ENCODE data around the gene KCTD11. TPM values are rescaled to one million over a fixed set of nuclear protein-coding genes. Genes with fewer than 3 reads are reported as not detected.

Gene KCTD11
- total RNA-seq, 1 experiment from 2014 or later, result 5.3 TPM

DNA sequence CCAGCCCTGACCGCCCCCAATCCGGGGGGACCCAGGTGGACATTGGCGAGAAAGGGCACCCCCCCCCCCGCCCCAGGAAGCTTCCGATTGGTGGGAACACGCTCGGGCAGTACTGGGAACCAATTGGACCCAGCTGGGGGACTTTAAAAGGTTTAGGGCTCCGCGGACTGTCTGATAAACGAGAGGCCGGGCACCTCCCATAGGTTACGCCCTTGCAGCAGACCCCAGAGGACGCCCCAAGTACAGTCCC is 51.7 kb downstream of the KCTD11 start:
- H3K27me3 ChIP-seq (ENCODE audit: insufficient read depth, low read length), result no peaks in the 10 kb centered on the region
- H3K56ac ChIP-seq (ENCODE audit: insufficient read length, low read depth, low read length), result no peak overlapping the region
- no peak overlapping the region for H3K4ac ChIP-seq (ENCODE audit: low read depth, low read length)
- H3K14ac ChIP-seq (ENCODE audit: insufficient read depth, low read length), result peak overlapping the region; percentile 7; the same call in 1 of the 2 replicates
- no peaks in the 10 kb centered on the region for H3K79me1 ChIP-seq (ENCODE audit: insufficient read depth, low read depth, low read length, poor library complexity, severe bottlenecking)
- no peaks in the 10 kb centered on the region for H3K79me2 ChIP-seq (ENCODE audit: insufficient read depth, low read length)
- H2BK5ac ChIP-seq (ENCODE audit: insufficient read length, low read length), result no peak overlapping the region
- no peak overlapping the region for H2BK12ac ChIP-seq (ENCODE audit: insufficient read length, low read depth, low read length)
- no peaks in the 10 kb centered on the region for H3K27me3 Mint-ChIP-seq (ENCODE audit: low read depth)
- H2AFZ ChIP-seq (ENCODE audit: low read length), result no peak overlapping the region
- DNase-seq, result no peak
- no peak overlapping the region for H3K27ac ChIP-seq (ENCODE audit: insufficient read length, low read depth, low read length)
- no peaks in the 10 kb centered on the region for H4K20me1 ChIP-seq (ENCODE audit: control insufficient read depth, insufficient read depth, insufficient read length)
- no peak overlapping the region for H2BK120ac ChIP-seq (ENCODE audit: low read depth, low read length, poor library complexity, severe bottlenecking)
- no peak overlapping the region for H3K18ac ChIP-seq (ENCODE audit: insufficient read length, low read depth, low read length)
- H3K23ac ChIP-seq (ENCODE audit: insufficient read length, low read depth, low read length), result no peak overlapping the region
- H3K23me2 ChIP-seq (ENCODE audit: insufficient read length, low read depth, low read length, poor library complexity, severe bottlenecking), result peaks cover 5% of the 10 kb centered on the region
- no peak overlapping the region for H2BK15ac ChIP-seq (ENCODE audit: low read depth, low read length)
- peak overlapping the region; percentile 37 for H3K4me2 ChIP-seq (ENCODE audit: insufficient read depth, insufficient read length, low read length)
- H3T11ph ChIP-seq (ENCODE audit: low read length), result no peak overlapping the region
- H4K5ac ChIP-seq (ENCODE audit: insufficient read length, low read depth, low read length), result no peak overlapping the region
- H3K36me3 Mint-ChIP-seq (ENCODE audit: insufficient read depth in 1 of 3, low read depth in 3 of 3), result peaks cover 3 to 11% (median 4%) of the 10 kb centered on the region in 3 experiments; a peak in 5 of 7 replicates
- H3K27ac Mint-ChIP-seq, result peak overlapping the region; percentile 84 to 96 (median 96); a peak in 4 of 7 replicates
- no peaks in the 10 kb centered on the region; the same call in 1 of the 2 replicates for H3K4me1 ChIP-seq (ENCODE audit: insufficient read depth, low read length)
- H3K4me3 Mint-ChIP-seq, result peak overlapping the region; percentile 84 to 94
- peak overlapping the region; percentile 9 for H3K9ac ChIP-seq (ENCODE audit: extremely low read depth, insufficient read length, low read length)
- H2BK20ac ChIP-seq (ENCODE audit: low read depth, low read length, poor library complexity, severe bottlenecking), result no peak overlapping the region
- TF ChIP-seq, protein P1, sequence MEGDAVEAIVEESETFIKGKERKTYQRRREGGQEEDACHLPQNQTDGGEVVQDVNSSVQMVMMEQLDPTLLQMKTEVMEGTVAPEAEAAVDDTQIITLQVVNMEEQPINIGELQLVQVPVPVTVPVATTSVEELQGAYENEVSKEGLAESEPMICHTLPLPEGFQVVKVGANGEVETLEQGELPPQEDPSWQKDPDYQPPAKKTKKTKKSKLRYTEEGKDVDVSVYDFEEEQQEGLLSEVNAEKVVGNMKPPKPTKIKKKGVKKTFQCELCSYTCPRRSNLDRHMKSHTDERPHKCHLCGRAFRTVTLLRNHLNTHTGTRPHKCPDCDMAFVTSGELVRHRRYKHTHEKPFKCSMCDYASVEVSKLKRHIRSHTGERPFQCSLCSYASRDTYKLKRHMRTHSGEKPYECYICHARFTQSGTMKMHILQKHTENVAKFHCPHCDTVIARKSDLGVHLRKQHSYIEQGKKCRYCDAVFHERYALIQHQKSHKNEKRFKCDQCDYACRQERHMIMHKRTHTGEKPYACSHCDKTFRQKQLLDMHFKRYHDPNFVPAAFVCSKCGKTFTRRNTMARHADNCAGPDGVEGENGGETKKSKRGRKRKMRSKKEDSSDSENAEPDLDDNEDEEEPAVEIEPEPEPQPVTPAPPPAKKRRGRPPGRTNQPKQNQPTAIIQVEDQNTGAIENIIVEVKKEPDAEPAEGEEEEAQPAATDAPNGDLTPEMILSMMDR (conservative IDR thresholded peaks at IDR 0.05), result no peak
- WGBS (ENCODE audit: extremely low coverage, insufficient read length, low lambda C conversion rate), result no CpG with 5 or more reads among the region's 13 CpGs
- H3K9me3 Mint-ChIP-seq, result no peaks in the 10 kb centered on the region
- no peak overlapping the region for H4K8ac ChIP-seq (replicated peaks; ENCODE audit: insufficient read length, low read depth, low read length)
- no peak overlapping the region for H4K91ac ChIP-seq (ENCODE audit: insufficient read length, low read depth, low read length)
- H3K4me1 Mint-ChIP-seq, result peaks cover 26 to 37% of the 10 kb centered on the region in 2 experiments
- H3K9me3 ChIP-seq (ENCODE audit: control insufficient read depth, low read depth, low read length), result no peaks in the 10 kb centered on the region
- no peak overlapping the region for H2AK5ac ChIP-seq (ENCODE audit: insufficient read length, low read length)

Measured in H9 (cell line).